GM12891 (cell line): ENCODE data around the gene AP5B1.

Experiments used
- POLR2A ChIP-seq: IDR thresholded peaks from 2 replicates; pipeline ENCODE4 v1.6.1; 2011; ENCODE audit warnings: low read depth, low read length, control low read depth
- POLR2AphosphoS5 ChIP-seq: IDR thresholded peaks from 2 replicates; pipeline ENCODE4 v1.6.1; 2011; ENCODE audit warnings: low read depth, low read length, control low read depth
- POU2F2 ChIP-seq: IDR thresholded peaks from 2 replicates; pipeline ENCODE4 v1.6.1; 2011; ENCODE audit warnings: low read depth, mild to moderate bottlenecking, control low read depth, low read length, moderate library complexity
- SPI1 ChIP-seq: IDR thresholded peaks from 2 replicates; pipeline ENCODE4 v1.6.1; 2011; ENCODE audit warnings: low read depth, low read length, control low read depth
- TAF1 ChIP-seq: IDR thresholded peaks from 2 replicates; pipeline ENCODE4 v1.6.1; 2011; ENCODE audit warnings: low read depth, low read length, control low read depth

GRCh38 chr11:65736810-65737209 lies 44.0 kb downstream of the AP5B1 start:
- TF ChIP-seq POLR2A (no peak), TAF1 (no peak), POLR2AphosphoS5 (no peak), SPI1 (no peak), POU2F2 (no peak)
